C4-2B (cell line): ENCODE results near the gene ATP2A3.

Experiments
- CTCF ChIP-seq: fragments of 450-650 bp; conservative IDR thresholded peaks from 2 replicates; pipeline ENCODE4 v1.5.1; 2017; ENCODE audit warnings: mild to moderate bottlenecking
- ZFX ChIP-seq: fragments of 450-650 bp; IDR thresholded peaks from 2 replicates; pipeline ENCODE4 v1.6.1; 2017

GRCh38 chr17:3929181-3929580, 35.1 kb downstream of the ATP2A3 start:
- TF ChIP-seq CTCF, result no peak
- no peak for TF ChIP-seq ZFX
